ENCODE results near the gene TMEM134.

DNA sequence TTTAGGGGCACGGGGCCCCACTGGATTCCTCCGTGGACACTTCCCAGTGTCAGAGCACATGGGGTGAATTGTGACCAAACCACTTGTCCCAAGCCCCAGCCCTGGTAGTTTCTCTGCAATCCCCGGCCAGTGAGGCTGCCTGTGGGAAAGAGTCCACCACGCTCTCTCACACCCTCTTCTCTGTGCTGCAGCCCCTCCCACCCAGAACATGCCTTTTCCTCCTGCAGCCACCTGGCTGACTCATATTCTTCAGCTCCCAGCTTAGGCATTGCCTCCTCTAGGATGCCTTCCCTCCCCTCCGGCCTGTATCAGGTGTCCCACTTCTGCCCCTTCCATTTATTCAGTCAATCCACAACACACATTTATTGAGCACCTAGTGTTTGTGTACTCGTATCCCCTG is 46.2 kb downstream of the TMEM134 start:
- TF ChIP-seq, protein P1, sequence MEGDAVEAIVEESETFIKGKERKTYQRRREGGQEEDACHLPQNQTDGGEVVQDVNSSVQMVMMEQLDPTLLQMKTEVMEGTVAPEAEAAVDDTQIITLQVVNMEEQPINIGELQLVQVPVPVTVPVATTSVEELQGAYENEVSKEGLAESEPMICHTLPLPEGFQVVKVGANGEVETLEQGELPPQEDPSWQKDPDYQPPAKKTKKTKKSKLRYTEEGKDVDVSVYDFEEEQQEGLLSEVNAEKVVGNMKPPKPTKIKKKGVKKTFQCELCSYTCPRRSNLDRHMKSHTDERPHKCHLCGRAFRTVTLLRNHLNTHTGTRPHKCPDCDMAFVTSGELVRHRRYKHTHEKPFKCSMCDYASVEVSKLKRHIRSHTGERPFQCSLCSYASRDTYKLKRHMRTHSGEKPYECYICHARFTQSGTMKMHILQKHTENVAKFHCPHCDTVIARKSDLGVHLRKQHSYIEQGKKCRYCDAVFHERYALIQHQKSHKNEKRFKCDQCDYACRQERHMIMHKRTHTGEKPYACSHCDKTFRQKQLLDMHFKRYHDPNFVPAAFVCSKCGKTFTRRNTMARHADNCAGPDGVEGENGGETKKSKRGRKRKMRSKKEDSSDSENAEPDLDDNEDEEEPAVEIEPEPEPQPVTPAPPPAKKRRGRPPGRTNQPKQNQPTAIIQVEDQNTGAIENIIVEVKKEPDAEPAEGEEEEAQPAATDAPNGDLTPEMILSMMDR (IDR thresholded peaks at IDR 0.05; ENCODE audit: low read length): no peak
- no peak for TF ChIP-seq EZH2 (IDR thresholded peaks at IDR 0.05; ENCODE audit: borderline replicate concordance, low read length)
